Vagina (tissue), 2 donors: ENCODE measurements around the gene ZEB2.

Source experiments
- POLR2A ChIP-seq, 2 donors: fragments of 450-650 bp; IDR thresholded peaks; one replicate each; pipeline ENCODE4 v1.6.1; 2017; ENCODE audit warnings: antibody characterized with exemption in 2 of 2, mild to moderate bottlenecking in 2 of 2, moderate library complexity in 2 of 2
- POLR2AphosphoS5 ChIP-seq, 2 donors: sonication (generic); formaldehyde crosslinking; IDR thresholded peaks; one replicate each; pipeline ENCODE4 v1.9.0; 2017; ENCODE audit warnings: antibody characterized with exemption in 2 of 2, mild to moderate bottlenecking in 2 of 2, low read depth in 1 of 2; ENCODE audit not compliant: insufficient read depth in 1 of 2

DNA sequence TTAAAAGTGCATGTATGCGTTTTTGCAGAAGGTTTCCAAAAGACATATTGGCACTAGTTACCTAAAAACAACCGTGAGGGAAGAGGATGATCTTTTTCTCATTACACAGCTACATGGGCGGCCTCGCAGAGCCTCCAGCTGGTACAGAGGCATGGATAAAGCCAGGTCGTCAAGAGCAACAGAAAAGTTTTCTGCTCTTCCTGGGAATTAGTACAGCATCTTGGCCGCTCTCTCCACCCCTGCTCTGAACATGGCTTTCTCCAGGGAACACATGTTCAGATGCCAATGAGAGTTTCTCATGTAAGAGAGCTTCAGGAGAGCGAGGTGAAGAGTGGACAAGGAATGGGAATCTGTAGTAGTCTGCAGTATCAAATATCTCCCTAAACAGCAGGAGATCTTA lies 108.4 kb downstream of the ZEB2 start:
- TF ChIP-seq POLR2A (IDR thresholded peaks at IDR 0.05) (no peak), POLR2AphosphoS5 (IDR thresholded peaks at IDR 0.05; ENCODE audit: insufficient read depth in 1 of 2, low read depth in 1 of 2) (no peak)
